K562 (cell line): Measurements from ENCODE around the gene ARHGAP33. TPM values are rescaled to one million over a fixed set of nuclear protein-coding genes. Genes with fewer than 3 reads are reported as not detected.

ENCODE experiments used
- ATAC-seq: fragments of 200-7000 bp; cut with Tn5 transposase; 3 replicates; pipeline ENCODE4 v1.9.1; 2020; ENCODE audit warnings: moderate library complexity
- BruUV-seq: library from RNA; stranded (reverse); fragments of 400-500 nt; replicated peaks from 2 replicates; lab custom pipeline; 2021; lab: Mats Ljungman, UMichigan
- CTCF ChIA-PET: fragments of 300-600 bp; formaldehyde crosslinking; extraction: SDS; loops from one replicate; lab custom pipeline; 2021; ENCODE audit warnings: low intra/inter-chr PET ratio; lab: Yijun Ruan, JAX
- POLR2A ChIA-PET: fragments of 300-600, 350-650 bp; sonication (Branson Sonifier 250); formaldehyde crosslinking; extraction: SDS; loops from one replicate; lab custom pipeline; 2021; ENCODE audit warnings: antibody characterized with exemption, inconsistent platforms; lab: Yijun Ruan, JAX
- DNase-seq, 4 experiments: peaks; one replicate each; pipeline versions ENCODE4 v3.0.0 to v3.0.0-alpha.2; 2011 to 2018; ENCODE audit warnings: low spot score in 3 of 4, mixed read lengths in 3 of 4; ENCODE audit errors: extremely low read depth in 1 of 4
- FAIRE-seq: peaks from 2 replicates; lab custom pipeline; 2011; peaks lifted over from hg19 to GRCh38; lab: Jason Lieb, UNC
- H2AFZ ChIP-seq: 2 replicates; pipeline ENCODE4 v1.6.0; 2011; ENCODE audit warnings: low read depth, low read length, control low read depth, inconsistent platforms
- H3K27ac ChIP-seq: fragments of 200-600 bp; 3 replicates; pipeline ENCODE4 v1.8.0; 2011; ENCODE audit warnings: low read depth, mild to moderate bottlenecking, control low read depth, inconsistent platforms, low read length, moderate library complexity, mixed read lengths; ENCODE audit errors: extremely low read depth
- H3K27me3 ChIP-seq, 2 experiments: fragments of 300-600 bp in 1 of 2; 2 replicates in 1 of 2; 3 replicates in 1 of 2; pipeline versions ENCODE4 v1.6.0 to v1.8.0; 2011; ENCODE audit warnings: inconsistent platforms in 2 of 2, low read length in 2 of 2, mild to moderate bottlenecking in 1 of 2, mixed read lengths in 1 of 2, moderate library complexity in 1 of 2; ENCODE audit not compliant: control insufficient read depth in 2 of 2, insufficient read depth in 2 of 2
- H3K36me3 ChIP-seq: fragments of 300-600 bp; 3 replicates; pipeline ENCODE4 v1.8.0; 2011; ENCODE audit warnings: mild to moderate bottlenecking, low read length, inconsistent platforms; ENCODE audit not compliant: control insufficient read depth, insufficient read depth
- H3K4me1 ChIP-seq, 2 experiments: fragments of 200-600 bp in 1 of 2; replicated peaks in 1 of 2; 2 replicates in 1 of 2; 3 replicates in 1 of 2; pipeline versions ENCODE4 v1.5.1 to v1.8.0; 2011; ENCODE audit warnings: inconsistent platforms in 2 of 2, low read length in 2 of 2, mild to moderate bottlenecking in 1 of 2, mixed read lengths in 1 of 2, moderate library complexity in 1 of 2; ENCODE audit not compliant: control insufficient read depth in 2 of 2, insufficient read depth in 2 of 2
- H3K4me2 ChIP-seq: 2 replicates; pipeline ENCODE4 v1.6.1; 2011; ENCODE audit warnings: low read length, control low read depth, inconsistent platforms, mixed read lengths; ENCODE audit not compliant: insufficient read depth
- H3K4me3 ChIP-seq: fragments of 200-600 bp; sonication (generic), shearing (Covaris generic); 2 replicates; pipeline ENCODE4 v1.5.1; 2016; ENCODE audit warnings: control low read depth, inconsistent platforms
- H3K79me2 ChIP-seq: fragments of 200-600 bp; 3 replicates; pipeline ENCODE4 v1.8.0; 2011; ENCODE audit warnings: low read length, inconsistent platforms; ENCODE audit not compliant: control insufficient read depth, insufficient read depth
- H3K9ac ChIP-seq, 2 experiments: 2 replicates each; pipeline versions ENCODE4 v1.6.0 to v1.6.1; 2011; ENCODE audit warnings: low read depth in 2 of 2, low read length in 2 of 2, control low read depth in 1 of 2, inconsistent platforms in 1 of 2, mild to moderate bottlenecking in 1 of 2, mixed read lengths in 1 of 2; ENCODE audit not compliant: insufficient read depth in 1 of 2
- H3K9me1 ChIP-seq: one replicate; pipeline ENCODE4 v1.6.0; 2011; ENCODE audit warnings: inconsistent platforms, mild to moderate bottlenecking, low read length, moderate library complexity; ENCODE audit not compliant: control insufficient read depth, insufficient read depth
- H3K9me3 ChIP-seq: replicated peaks from 2 replicates; pipeline ENCODE4 v1.5.1; 2011; ENCODE audit warnings: low read depth, low read length, inconsistent platforms; ENCODE audit not compliant: control insufficient read depth, insufficient read depth
- H4K20me1 ChIP-seq: replicated peaks from 2 replicates; pipeline ENCODE4 v1.6.1; 2011; ENCODE audit warnings: low read length, inconsistent platforms, mixed read lengths; ENCODE audit not compliant: control insufficient read depth, insufficient read depth
- BDP1 ChIP-seq: IDR thresholded peaks from 3 replicates; pipeline ENCODE4 v1.6.1; 2011; ENCODE audit not compliant: insufficient read length, insufficient read depth
- ZNF12 ChIP-seq: sonication (generic); formaldehyde crosslinking; IDR thresholded peaks from 2 replicates; pipeline ENCODE4 v1.4.0; 2020; ENCODE audit warnings: mild to moderate bottlenecking, missing genetic modification reagents
- WGBS: fragments of 100-300 bp; shearing (Covaris generic); methylation state at CpG from one replicate; pipeline ENCODE4 v1.1.6; 2016; ENCODE audit warnings: low coverage, mixed read lengths; ENCODE audit not compliant: insufficient coverage; ENCODE audit errors: missing lambda C conversion rate; 5-methylcytosine and 5-hydroxymethylcytosine counted together
- in situ Hi-C: fragments of 300-500 bp; cut with MboI; formaldehyde crosslinking; loops from 4 replicates; pipeline ENCODE4 v1.15.0; 2018; ENCODE audit warnings: inconsistent platforms, mixed read lengths
- intact Hi-C: fragments of 100-400 bp; cut with micrococcal nuclease; formaldehyde crosslinking; loops from 2 replicates; pipeline ENCODE4 v1.14.2; 2022
- polyA plus RNA-seq, 8 experiments: library from polyadenylated mRNA; depleted of rRNA in 4 of 8; stranded (reverse) in 5 of 8; unstranded in 3 of 8; fragments of >200 nt; fragmentation: Nextera tagmentation in 2 of 8; fragmentation: Illumina TruSeq in 1 of 8; extraction: Ambion mirVana in 2 of 8; extraction: Trizol in 1 of 8; gene quantifications; 2 replicates each; pipeline versions ENCODE4 v1.2.1 to v1.2.3, GENCODE V29; 2011 to 2014; ENCODE audit warnings: inconsistent platforms in 1 of 8, missing spikeins in 1 of 8
- total RNA-seq, 7 experiments: library from RNA; depleted of rRNA in 6 of 7; stranded (reverse); fragments of >200 nt in 6 of 7; fragmentation: Illumina TruSeq in 2 of 7; extraction: Trizol in 2 of 7; gene quantifications; 2 replicates each; pipeline versions ENCODE4 v1.2.1 to v1.2.3, GENCODE V29; 2011 to 2021; ENCODE audit warnings: low replicate concordance in 1 of 7
- TF ChIP-seq, protein P1 (sequence below): IDR thresholded peaks from 2 replicates; pipeline ENCODE4 v1.6.1; 2012; ENCODE audit warnings: low read depth, low read length, improper control_type of control experiment, borderline replicate concordance

Gene ARHGAP33
- total and polyA plus RNA-seq, 9 of the 15 experiments (the other 6 are each of a cell fraction or from before 2014, with no cell fraction given) = 0.06 to 26.6 (median 1.6) TPM; not detected in 1

DNA sequence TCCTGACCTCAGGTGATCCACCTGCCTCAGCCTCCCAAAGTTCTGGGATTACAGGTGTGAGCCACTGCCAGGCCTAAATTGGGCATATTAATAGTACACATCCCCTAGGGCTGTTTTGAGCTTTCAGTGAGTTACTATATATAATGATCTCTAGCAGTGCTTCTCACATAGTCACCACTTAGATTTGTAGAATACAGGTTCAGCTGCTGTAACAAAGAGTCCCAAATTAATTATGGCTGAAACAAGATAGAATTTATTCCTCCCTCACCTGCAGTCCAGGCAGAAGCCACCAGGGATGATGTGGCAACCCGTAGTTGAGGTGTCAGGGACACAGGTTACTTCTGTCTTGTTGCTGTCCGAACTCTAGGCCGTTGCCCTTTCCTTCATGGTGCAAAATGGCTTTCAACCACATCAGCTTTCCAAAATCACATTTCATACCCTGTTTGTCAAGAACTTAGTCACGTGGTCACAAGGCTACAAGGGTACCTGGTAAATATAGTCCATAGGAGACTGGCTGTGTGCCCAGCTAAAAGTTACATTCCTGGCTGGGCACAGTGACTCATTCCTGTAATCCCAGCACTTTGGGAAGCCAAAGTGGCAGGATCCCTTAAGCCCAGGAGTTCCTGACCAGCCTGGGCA lies 14.5 kb upstream of the ARHGAP33 start:
- 96% methylated on average over 4 of the region's 4 CpGs for WGBS
- Histone ChIP-seq H3K4me3 (no peak overlapping the region), H3K36me3 (peaks cover 38% of the 10 kb centered on the region; the same call in 2 of the 3 replicates), H3K79me2 (peaks cover 17% of the 10 kb centered on the region), H3K4me1 (peaks cover 13 to 25% of the 10 kb centered on the region in 2 experiments), H2AFZ (no peak overlapping the region), H3K9me3 (no peaks in the 10 kb centered on the region; the same call in 1 of the 2 replicates), H3K9me1 (no peaks in the 10 kb centered on the region), H3K4me2 (no peak overlapping the region), H3K27me3 (no peaks in the 10 kb centered on the region), H4K20me1 (no peaks in the 10 kb centered on the region; the same call in 1 of the 2 replicates), H3K27ac (no peak overlapping the region), H3K9ac (no peak overlapping the region)
- TF ChIP-seq BDP1 = no peak
- TF ChIP-seq ZNF12 (CRISPR knock-in tag) = peak; percentile 99
- TF ChIP-seq, protein P1, sequence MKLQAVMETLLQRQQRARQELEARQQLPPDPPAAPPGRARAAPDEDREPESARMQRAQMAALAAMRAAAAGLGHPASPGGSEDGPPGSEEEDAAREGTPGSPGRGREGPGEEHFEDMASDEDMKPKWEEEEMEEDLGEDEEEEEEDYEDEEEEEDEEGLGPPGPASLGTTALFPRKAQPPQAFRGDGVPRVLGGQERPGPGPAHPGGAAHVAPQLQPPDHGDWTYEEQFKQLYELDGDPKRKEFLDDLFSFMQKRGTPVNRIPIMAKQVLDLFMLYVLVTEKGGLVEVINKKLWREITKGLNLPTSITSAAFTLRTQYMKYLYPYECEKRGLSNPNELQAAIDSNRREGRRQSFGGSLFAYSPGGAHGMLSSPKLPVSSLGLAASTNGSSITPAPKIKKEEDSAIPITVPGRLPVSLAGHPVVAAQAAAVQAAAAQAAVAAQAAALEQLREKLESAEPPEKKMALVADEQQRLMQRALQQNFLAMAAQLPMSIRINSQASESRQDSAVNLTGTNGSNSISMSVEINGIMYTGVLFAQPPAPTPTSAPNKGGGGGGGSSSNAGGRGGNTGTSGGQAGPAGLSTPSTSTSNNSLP = no peak
- ChIA-PET POLR2A (interaction anchor here (1.2 to 2.0 kb wide), 2 partner anchors 9 to 12 kb away, joined by 4 to 9 read pairs; no protein-coding TSS in a partner anchor), CTCF (interaction anchor here (0.5 kb wide), 1 partner anchor 12 kb away, joined by 3 read pairs; no protein-coding TSS in a partner anchor)
- FAIRE-seq (no peak), DNase-seq (no peak), ATAC-seq (no peak)
- intact Hi-C loops (no loop called here), in situ Hi-C loops (no loop called here)
- BruUV-seq = no TSS peak
